ENCODE measurements around the gene PCBP4.

Gene PCBP4

GRCh38 chr3:51974963-51975851 is 8.0 kb upstream of the PCBP4 start, which contains the start of gene ABHD14A:
TSS of gene ABHD14A (plus strand) at chr3:51975064. CDS start at chr3:51975136, 72 bp downstream.
- in situ Hi-C loops (cut with HindIII; ENCODE audit: low sequenced_read_pairs), result no loop called here

GRCh38 chr3:51974277-51974962 is 7.2 kb upstream of the PCBP4 start:
- in situ Hi-C loops (cut with HindIII; ENCODE audit: low sequenced_read_pairs), result no loop called here

GRCh38 chr3:51971350-51971749 is 4.1 kb upstream of the PCBP4 start:
- in situ Hi-C loops (cut with HindIII; ENCODE audit: low sequenced_read_pairs), result no loop called here

GRCh38 chr3:51970606-51971300 is 3.5 kb upstream of the PCBP4 start:
- in situ Hi-C loops (cut with HindIII; ENCODE audit: low sequenced_read_pairs), result no loop called here

- in situ Hi-C loops (cut with HindIII; ENCODE audit: low sequenced_read_pairs), result no loop called here
Observed at GRCh38 chr3:51969841-51970240, 2.6 kb upstream of the PCBP4 start.

- in situ Hi-C loops (cut with HindIII; ENCODE audit: low sequenced_read_pairs), result no loop called here
Observed at GRCh38 chr3:51968883-51969678, 1.8 kb upstream of the PCBP4 start.

GRCh38 chr3:51968170-51968775 is 1.0 kb upstream of the PCBP4 start:
- in situ Hi-C loops (cut with HindIII; ENCODE audit: low sequenced_read_pairs), result no loop called here

GRCh38 chr3:51966922-51967383 is 301 bp downstream of the PCBP4 start:
- in situ Hi-C loops (cut with HindIII; ENCODE audit: low sequenced_read_pairs), result no loop called here

- in situ Hi-C loops (cut with HindIII; ENCODE audit: low sequenced_read_pairs), result no loop called here
Observed at GRCh38 chr3:51966486-51966885, 768 bp downstream of the PCBP4 start.

GRCh38 chr3:51966016-51966415 is 1.2 kb downstream of the PCBP4 start:
- in situ Hi-C loops (cut with HindIII; ENCODE audit: low sequenced_read_pairs), result no loop called here

GRCh38 chr3:51964521-51964920 is 2.7 kb downstream of the PCBP4 start:
- in situ Hi-C loops (cut with HindIII; ENCODE audit: low sequenced_read_pairs), result no loop called here

- in situ Hi-C loops (cut with HindIII; ENCODE audit: low sequenced_read_pairs), result no loop called here
Observed at GRCh38 chr3:51963951-51964451, 3.3 kb downstream of the PCBP4 start.

GRCh38 chr3:51962854-51963530 is 4.3 kb downstream of the PCBP4 start:
- in situ Hi-C loops (cut with HindIII; ENCODE audit: low sequenced_read_pairs), result no loop called here

- in situ Hi-C loops (cut with HindIII; ENCODE audit: low sequenced_read_pairs), result no loop called here
Observed at GRCh38 chr3:51961602-51962569, 5.4 kb downstream of the PCBP4 start.

GRCh38 chr3:51961011-51961410 is 6.2 kb downstream of the PCBP4 start:
- in situ Hi-C loops (cut with HindIII; ENCODE audit: low sequenced_read_pairs), result no loop called here

GRCh38 chr3:51960386-51960785 is 6.9 kb downstream of the PCBP4 start:
- in situ Hi-C loops (cut with HindIII; ENCODE audit: low sequenced_read_pairs), result no loop called here

GRCh38 chr3:51959651-51960050 is 7.6 kb downstream of the PCBP4 start:
- in situ Hi-C loops (cut with HindIII; ENCODE audit: low sequenced_read_pairs), result no loop called here
